ENCODE measurements around the gene ATP5F1E.
A peak's percentile ranks its signal among the peaks of the same experiment; 100 is the strongest.
"Not testable (repeated sequence)": the region's sequence is repeated elsewhere in the genome, so short reads cannot be mapped to it uniquely, and the experiment has no call there.

The ATP5F1E gene

DNA sequence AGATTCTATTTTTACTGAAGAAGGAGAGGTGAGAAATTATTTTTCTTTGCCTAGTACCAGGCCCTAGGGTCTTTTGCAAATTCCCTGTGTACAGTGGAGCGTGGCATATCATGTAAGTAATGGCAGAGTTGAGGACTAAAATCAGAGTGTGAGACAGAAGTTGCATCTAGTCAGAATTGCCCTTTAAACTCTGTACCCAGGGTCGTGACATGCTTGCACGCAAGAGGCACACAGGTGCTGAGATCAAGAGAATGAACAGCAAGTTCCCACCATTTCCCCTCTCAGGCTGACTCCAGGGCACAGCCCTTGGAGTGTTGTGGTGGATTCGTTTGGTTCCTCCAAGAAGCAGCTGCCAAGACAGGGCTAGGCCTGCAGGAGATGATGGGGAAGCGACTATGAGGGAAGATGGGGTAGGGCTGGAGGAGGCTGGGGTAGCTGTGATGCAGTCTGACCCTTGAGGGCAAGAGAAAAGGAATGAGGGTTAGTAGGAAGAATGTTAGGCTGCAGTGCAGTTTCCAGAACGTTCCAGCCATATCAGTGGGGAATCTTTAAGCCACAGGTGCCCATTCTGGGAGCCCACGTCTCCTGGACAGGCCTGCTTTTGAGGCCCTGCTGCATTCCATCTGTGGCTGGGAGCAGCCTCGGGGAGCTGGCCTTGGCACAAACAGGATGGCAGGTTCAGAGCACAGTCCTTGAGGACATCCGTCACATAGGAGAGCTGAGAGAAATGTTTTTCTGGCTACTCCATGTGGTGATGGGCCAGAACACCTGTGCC is 44.2 kb downstream of the ATP5F1E start:
- FAIRE-seq (no peak), DNase-seq (ENCODE audit: insufficient read length, low spot score) (no peak)
- no peak for TF ChIP-seq TAF1 (IDR thresholded peaks at IDR 0.05; ENCODE audit: low read depth, low read length)
- TF ChIP-seq PAX5 (IDR thresholded peaks at IDR 0.05; ENCODE audit: insufficient read depth, low read length, severe bottlenecking): no peak
- no peak for TF ChIP-seq POLR2AphosphoS5 (IDR thresholded peaks at IDR 0.05; ENCODE audit: low read depth, low read length)
- no peak for TF ChIP-seq POLR2A (IDR thresholded peaks at IDR 0.05; ENCODE audit: low read depth, low read length)

DNA sequence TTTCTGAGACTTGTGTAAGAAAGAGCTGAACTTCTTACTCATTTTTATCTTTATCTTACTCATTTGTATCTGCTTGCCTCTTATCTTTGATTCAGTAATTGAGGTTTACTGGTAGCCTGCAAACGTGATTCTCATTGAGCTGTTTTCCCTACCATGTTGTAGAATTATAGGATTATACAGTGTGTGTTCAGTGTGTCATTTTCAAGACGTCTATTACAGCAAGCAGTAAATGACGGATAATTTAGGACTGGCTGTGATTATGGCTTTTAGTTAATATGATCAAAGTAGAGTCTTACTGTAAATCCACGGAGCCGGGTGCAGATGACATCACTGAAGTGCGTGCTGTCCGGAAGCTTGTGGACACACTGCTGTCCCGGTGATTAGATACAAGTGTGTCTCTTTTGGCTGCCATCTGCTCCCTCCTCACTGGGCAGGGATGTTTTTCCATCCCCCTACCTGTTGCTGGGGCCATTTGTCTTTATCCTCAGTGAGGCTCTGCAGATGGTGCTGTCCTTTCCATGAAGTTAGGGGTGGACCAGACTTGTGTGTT is 45.1 kb downstream of the ATP5F1E start:
- no peak for DNase-seq (ENCODE audit: insufficient read length, low spot score)
- TF ChIP-seq POLR2AphosphoS5 (IDR thresholded peaks at IDR 0.05; ENCODE audit: low read depth, low read length): no peak
- TF ChIP-seq SPI1 (IDR thresholded peaks at IDR 0.05; ENCODE audit: low read depth, low read length): no peak
- TF ChIP-seq POU2F2 (IDR thresholded peaks at IDR 0.05; ENCODE audit: low read depth, low read length): no peak
- no peak for TF ChIP-seq PAX5 (IDR thresholded peaks at IDR 0.05; ENCODE audit: insufficient read depth, low read length, severe bottlenecking)
- no peak for TF ChIP-seq TAF1 (IDR thresholded peaks at IDR 0.05; ENCODE audit: low read depth, low read length)
- TF ChIP-seq POLR2A (IDR thresholded peaks at IDR 0.05; ENCODE audit: low read depth, low read length): no peak
- FAIRE-seq: no peak

DNA sequence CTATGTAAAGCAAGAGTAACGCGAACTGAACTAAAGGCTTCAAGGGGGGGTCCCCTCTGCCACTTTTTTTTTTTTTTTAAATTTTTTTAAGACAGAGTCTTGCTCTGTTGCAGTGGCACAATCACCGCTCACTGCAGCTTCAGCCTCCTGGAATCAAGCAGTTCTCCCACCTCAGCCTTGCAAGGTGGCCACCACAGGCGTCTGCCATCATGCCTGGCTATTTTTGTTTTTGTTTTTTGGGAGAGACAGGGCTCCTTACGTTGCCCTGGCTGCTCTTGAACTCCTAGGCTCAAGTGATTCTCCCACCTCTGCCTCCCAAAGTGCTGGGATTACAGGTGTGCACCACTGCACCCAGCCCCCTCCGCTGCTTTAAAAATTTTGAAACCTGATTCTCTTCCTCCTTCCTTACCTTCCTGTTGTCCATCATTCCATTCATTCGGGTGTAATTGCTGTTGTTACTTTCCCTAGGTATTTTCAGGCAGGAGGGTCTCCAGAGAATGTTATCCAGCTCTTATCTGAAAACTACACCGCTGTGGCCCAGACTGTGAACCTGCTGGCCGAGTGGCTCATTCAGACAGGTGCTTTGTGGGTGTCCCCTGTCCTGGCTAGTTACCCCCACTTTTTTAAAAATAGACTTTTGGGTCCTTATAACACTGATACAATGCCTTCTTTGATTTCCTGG is 45.7 kb downstream of the ATP5F1E start:
- TF ChIP-seq SPI1 (IDR thresholded peaks at IDR 0.05; ENCODE audit: low read depth, low read length): no peak
- FAIRE-seq (no peak), DNase-seq (ENCODE audit: insufficient read length, low spot score) (no peak)

GRCh38 chr20:58985656-58986055 is 46.5 kb downstream of the ATP5F1E start:
- FAIRE-seq (no peak), DNase-seq (ENCODE audit: insufficient read length, low spot score) (no peak)
- TF ChIP-seq PAX5 (IDR thresholded peaks at IDR 0.05; ENCODE audit: insufficient read depth, low read length, severe bottlenecking): no peak
- no peak for TF ChIP-seq SPI1 (IDR thresholded peaks at IDR 0.05; ENCODE audit: low read depth, low read length)
- TF ChIP-seq POLR2AphosphoS5 (IDR thresholded peaks at IDR 0.05; ENCODE audit: low read depth, low read length): no peak

GRCh38 chr20:58984691-58985090 is 47.4 kb downstream of the ATP5F1E start:
- DNase-seq (ENCODE audit: insufficient read length, low spot score) (no peak), FAIRE-seq (no peak)
- no peak for TF ChIP-seq SPI1 (IDR thresholded peaks at IDR 0.05; ENCODE audit: low read depth, low read length)

GRCh38 chr20:58983115-58983468 is 49.0 kb downstream of the ATP5F1E start:
- DNase-seq (ENCODE audit: insufficient read length, low spot score); FAIRE-seq: not testable (repeated sequence)

GRCh38 chr20:58982406-58983114 is 49.6 kb downstream of the ATP5F1E start:
- DNase-seq (ENCODE audit: insufficient read length, low spot score): no peak
- TF ChIP-seq POLR2A (IDR thresholded peaks at IDR 0.05; ENCODE audit: low read depth, low read length): no peak
- TF ChIP-seq POLR2AphosphoS5 (IDR thresholded peaks at IDR 0.05; ENCODE audit: low read depth, low read length): no peak
- no peak for FAIRE-seq

DNA sequence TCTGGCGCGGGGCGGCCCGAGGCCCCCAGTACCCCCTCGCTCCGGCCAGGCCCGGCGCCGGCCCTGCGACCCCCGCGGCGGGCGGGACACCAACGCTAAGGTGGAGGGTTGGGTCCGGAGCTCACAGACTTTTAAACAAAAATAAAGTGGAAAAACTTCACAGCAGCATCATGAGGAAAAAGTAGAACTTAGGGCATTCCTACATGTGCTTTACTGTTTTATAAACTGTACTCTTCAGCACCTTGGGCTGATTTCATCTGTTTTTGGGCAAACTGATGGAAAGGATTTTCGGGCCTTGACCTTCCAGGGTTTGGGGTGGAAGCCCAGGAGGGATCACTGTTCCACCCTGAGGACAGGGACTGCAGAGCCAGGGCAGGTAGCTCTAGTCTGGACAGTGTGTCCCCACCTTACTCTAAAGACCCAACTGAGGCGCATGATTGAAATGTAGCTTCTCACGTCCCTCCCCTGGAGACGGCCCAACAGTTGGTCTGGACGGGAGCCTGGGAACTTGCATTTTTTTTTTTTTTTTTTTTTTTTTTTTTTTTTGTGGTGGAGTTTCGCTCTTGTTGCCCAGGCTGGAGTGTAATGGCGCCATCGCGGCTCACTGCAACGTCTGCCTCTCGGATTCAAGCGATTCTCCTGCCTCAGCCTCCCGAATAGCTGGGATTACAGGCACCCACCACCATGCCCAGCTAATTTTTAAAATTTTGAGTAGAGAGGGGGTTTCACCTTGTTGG is 50.3 kb downstream of the ATP5F1E start:
- DNase-seq (ENCODE audit: insufficient read length, low spot score): no peak
- FAIRE-seq: no peak
- TF ChIP-seq POLR2AphosphoS5 (IDR thresholded peaks at IDR 0.05; ENCODE audit: low read depth, low read length) (no peak), PAX5 (IDR thresholded peaks at IDR 0.05; ENCODE audit: insufficient read depth, low read length, severe bottlenecking) (no peak), POU2F2 (IDR thresholded peaks at IDR 0.05; ENCODE audit: low read depth, low read length) (no peak), TAF1 (IDR thresholded peaks at IDR 0.05; ENCODE audit: low read depth, low read length) (no peak), SPI1 (IDR thresholded peaks at IDR 0.05; ENCODE audit: low read depth, low read length) (no peak), POLR2A (IDR thresholded peaks at IDR 0.05; ENCODE audit: low read depth, low read length) (no peak)

- FAIRE-seq (peak; percentile 69), DNase-seq (ENCODE audit: insufficient read length, low spot score) (peak; percentile 92)
- no peak for TF ChIP-seq POU2F2 (IDR thresholded peaks at IDR 0.05; ENCODE audit: low read depth, low read length)
- peak; percentile 76; the same call in 1 of the 2 replicates for TF ChIP-seq POLR2AphosphoS5 (IDR thresholded peaks at IDR 0.05; ENCODE audit: low read depth, low read length)
- TF ChIP-seq POLR2A (IDR thresholded peaks at IDR 0.05; ENCODE audit: low read depth, low read length): peak; percentile 79
- TF ChIP-seq PAX5 (IDR thresholded peaks at IDR 0.05; ENCODE audit: insufficient read depth, low read length, severe bottlenecking): no peak
- TF ChIP-seq SPI1 (IDR thresholded peaks at IDR 0.05; ENCODE audit: low read depth, low read length): no peak
- no peak for TF ChIP-seq TAF1 (IDR thresholded peaks at IDR 0.05; ENCODE audit: low read depth, low read length)
These were observed 51.2 kb downstream of the ATP5F1E start, which contains the start of gene NELFCD for GRCh38 chr20:58980711-58981627. Gene NELFCD (plus strand): TSS chr20:58981256. CDS start chr20:58981310, 54 bp downstream.

Data from GM12891 (cell line).